ENCODE measurements around the gene FDX2. TPM values are rescaled to one million over a fixed set of nuclear protein-coding genes. Genes with fewer than 3 reads are reported as not detected.

The FDX2 gene
- total RNA-seq, 1 experiment from 2014 or later, result 26.2 TPM

DNA sequence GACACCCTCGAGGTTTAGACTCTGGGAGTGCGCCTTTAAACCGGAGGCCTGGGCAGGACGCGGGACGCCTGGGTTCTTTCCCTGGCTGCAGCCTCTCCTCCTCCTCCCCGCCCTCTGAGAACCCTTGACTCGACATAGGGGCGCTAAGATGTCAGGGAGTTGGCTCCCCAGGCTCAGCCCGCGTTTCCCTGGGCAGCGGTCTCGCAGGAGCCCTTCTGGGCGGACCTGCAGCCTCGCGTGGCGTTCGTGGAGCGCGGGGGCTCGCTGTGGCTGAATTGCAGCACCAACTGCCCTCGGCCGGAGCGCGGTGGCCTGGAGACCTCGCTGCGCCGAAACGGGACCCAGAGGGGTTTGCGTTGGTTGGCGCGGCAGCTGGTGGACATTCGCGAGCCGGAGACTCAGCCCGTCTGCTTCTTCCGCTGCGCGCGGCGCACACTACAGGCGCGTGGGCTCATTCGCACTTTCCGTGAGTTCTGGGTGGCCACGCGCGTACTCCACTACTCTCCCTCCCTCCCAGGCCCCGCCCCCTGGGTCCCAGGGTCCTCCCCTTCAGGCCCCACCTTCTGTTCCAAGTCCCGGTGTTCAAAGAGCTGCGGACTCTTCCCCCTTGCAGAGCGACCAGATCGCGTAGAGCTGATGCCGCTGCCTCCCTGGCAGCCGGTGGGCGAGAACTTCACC lies 24.8 kb downstream of the FDX2 start (continued):
- TF ChIP-seq, protein P1, sequence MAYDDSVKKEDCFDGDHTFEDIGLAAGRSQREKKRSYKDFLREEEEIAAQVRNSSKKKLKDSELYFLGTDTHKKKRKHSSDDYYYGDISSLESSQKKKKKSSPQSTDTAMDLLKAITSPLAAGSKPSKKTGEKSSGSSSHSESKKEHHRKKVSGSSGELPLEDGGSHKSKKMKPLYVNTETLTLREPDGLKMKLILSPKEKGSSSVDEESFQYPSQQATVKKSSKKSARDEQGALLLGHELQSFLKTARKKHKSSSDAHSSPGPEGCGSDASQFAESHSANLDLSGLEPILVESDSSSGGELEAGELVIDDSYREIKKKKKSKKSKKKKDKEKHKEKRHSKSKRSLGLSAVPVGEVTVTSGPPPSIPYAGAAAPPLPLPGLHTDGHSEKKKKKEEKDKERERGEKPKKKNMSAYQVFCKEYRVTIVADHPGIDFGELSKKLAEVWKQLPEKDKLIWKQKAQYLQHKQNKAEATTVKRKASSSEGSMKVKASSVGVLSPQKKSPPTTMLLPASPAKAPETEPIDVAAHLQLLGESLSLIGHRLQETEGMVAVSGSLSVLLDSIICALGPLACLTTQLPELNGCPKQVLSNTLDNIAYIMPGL (CRISPR knock-in tag; IDR thresholded peaks at IDR 0.05), result no peak
- TF ChIP-seq MXD4 (CRISPR knock-in tag; IDR thresholded peaks at IDR 0.05; ENCODE audit: borderline replicate concordance), result no peak

GRCh38 chr19:10290357-10290875 lies 25.4 kb downstream of the FDX2 start:
- no peaks in the 10 kb centered on the region for H3K9me3 Mint-ChIP-seq
- ChIA-PET POLR2A (interaction anchor here (1.7 to 1.8 kb wide), 2 partner anchors 63 kb away, joined by 5 to 7 read pairs; no protein-coding TSS in a partner anchor), CTCF (interaction anchor here (0.6 to 9.0 kb wide), 13 partner anchors 11 to 133 kb away, joined by 4 to 180 read pairs (median 15); partner anchors contain the start of genes CDC37, ICAM1, RAVER1 and TYK2)
- TF ChIP-seq E2F1 (CRISPR knock-in tag; IDR thresholded peaks at IDR 0.05) (no peak), ZNF423 (CRISPR knock-in tag; IDR thresholded peaks at IDR 0.05) (no peak), FOXP1 (CRISPR knock-in tag; IDR thresholded peaks at IDR 0.05; ENCODE audit: borderline replicate concordance) (no peak), ATF2 (CRISPR knock-in tag; IDR thresholded peaks at IDR 0.05; ENCODE audit: borderline replicate concordance, low read depth) (no peak), MYBL2 (CRISPR knock-in tag; IDR thresholded peaks at IDR 0.05) (no peak), GABPB1 (CRISPR knock-in tag; IDR thresholded peaks at IDR 0.05) (no peak), FOXJ3 (CRISPR knock-in tag; IDR thresholded peaks at IDR 0.05; ENCODE audit: borderline replicate concordance) (no peak), TP53 (CRISPR knock-in tag; IDR thresholded peaks at IDR 0.05) (no peak), SOX15 (CRISPR knock-in tag; IDR thresholded peaks at IDR 0.05) (no peak), ARID4B (CRISPR knock-in tag; IDR thresholded peaks at IDR 0.05; ENCODE audit: borderline replicate concordance) (no peak), CREB1 (CRISPR knock-in tag; IDR thresholded peaks at IDR 0.05) (no peak), ATF1 (CRISPR knock-in tag; IDR thresholded peaks at IDR 0.05) (no peak), TEAD4 (CRISPR knock-in tag; IDR thresholded peaks at IDR 0.05) (no peak), RELA (CRISPR knock-in tag; IDR thresholded peaks at IDR 0.05; ENCODE audit: borderline replicate concordance) (no peak), IRF2 (CRISPR knock-in tag; IDR thresholded peaks at IDR 0.05; ENCODE audit: borderline replicate concordance, low read depth) (no peak), ZNF219 (CRISPR knock-in tag; IDR thresholded peaks at IDR 0.05; ENCODE audit: borderline replicate concordance) (no peak), SMAD4 (CRISPR knock-in tag; IDR thresholded peaks at IDR 0.05) (no peak), CBFB (CRISPR knock-in tag; IDR thresholded peaks at IDR 0.05; ENCODE audit: low read depth) (no peak)
- H3K4me1 Mint-ChIP-seq, result peaks cover 38% of the 10 kb centered on the region
- H3K27me3 Mint-ChIP-seq (ENCODE audit: low read depth), result peaks cover 92% of the 10 kb centered on the region
- no peak overlapping the region for H3K27ac Mint-ChIP-seq
- no peaks in the 10 kb centered on the region for H3K36me3 Mint-ChIP-seq
- no peak for ATAC-seq
- H3K4me3 Mint-ChIP-seq, result peak overlapping the region; percentile 82
- peak; percentile 59 for DNase-seq (ENCODE audit: low spot score)

All from WTC11 (cell line).